Activated B cell treated with CpG ODN at 0.5 μM for 24 hours (primary cell): ENCODE results near the gene ITGB3BP. TPM values are rescaled to one million over a fixed set of nuclear protein-coding genes. Genes with fewer than 3 reads are reported as not detected.

Source experiments
- ATAC-seq: fragments of 200-7000 bp; cut with Tn5 transposase; one replicate; pipeline ENCODE4 v1.10.0; 2021; ENCODE audit warnings: low read depth, mild to moderate bottlenecking, moderate library complexity
- CTCF ChIA-PET: fragments of 350-600 bp; sonication (Branson Sonifier 250); formaldehyde crosslinking; loops from one replicate; lab custom pipeline; 2021; ENCODE audit warnings: antibody characterized with exemption; lab: Charles Lee
- POLR2A ChIA-PET: fragments of 350-600 bp; sonication (Branson Sonifier 250); formaldehyde crosslinking; loops from one replicate; lab custom pipeline; 2021; ENCODE audit warnings: antibody characterized with exemption; lab: Charles Lee
- DNase-seq: peaks from one replicate; pipeline ENCODE4 v3.0.0; 2022
- H3K27ac Mint-ChIP-seq: one replicate; pipeline ENCODE4 v1.8.0; 2020; ENCODE audit warnings: mixed read lengths
- H3K27me3 Mint-ChIP-seq: one replicate; pipeline ENCODE4 v1.8.0; 2021; ENCODE audit warnings: mixed read lengths
- H3K36me3 Mint-ChIP-seq: one replicate; pipeline ENCODE4 v1.8.0; 2021; ENCODE audit warnings: low read depth, mixed read lengths
- H3K4me1 Mint-ChIP-seq: one replicate; pipeline ENCODE4 v1.8.0; 2021; ENCODE audit warnings: mixed read lengths
- H3K4me3 Mint-ChIP-seq: one replicate; pipeline ENCODE4 v1.8.0; 2020; ENCODE audit warnings: mild to moderate bottlenecking, mixed read lengths
- H3K9me3 Mint-ChIP-seq: one replicate; pipeline ENCODE4 v1.8.0; 2020; ENCODE audit warnings: mixed read lengths
- intact Hi-C: fragments of 100-400 bp; cut with micrococcal nuclease; formaldehyde crosslinking; loops from one replicate; pipeline ENCODE4 v1.15.1; 2024
- total RNA-seq: library from RNA; stranded (reverse); gene quantifications from 2 replicates; pipeline ENCODE4 v1.2.3, GENCODE V29; 2022
- TF ChIP-seq, protein P1 (sequence below): fragments of 200-600 bp; IDR thresholded peaks from one replicate; pipeline ENCODE4 v1.8.0; 2022; ENCODE audit warnings: antibody characterized with exemption, mild to moderate bottlenecking

Gene ITGB3BP
- total RNA-seq, 1 donor from 2014 or later, result 24.9 TPM

- CTCF ChIA-PET, result no interaction called here
- peaks cover 25% of the 10 kb centered on the region for H3K36me3 Mint-ChIP-seq
Measured at GRCh38 chr1:63461661-63462230, 61.3 kb downstream of the ITGB3BP start.

GRCh38 chr1:63458750-63459149, 64.3 kb downstream of the ITGB3BP start:
- Mint-ChIP-seq H3K27me3 (no peaks in the 10 kb centered on the region), H3K4me3 (no peak overlapping the region), H3K36me3 (peaks cover 21% of the 10 kb centered on the region), H3K4me1 (no peaks in the 10 kb centered on the region), H3K27ac (no peak overlapping the region), H3K9me3 (peaks cover 12% of the 10 kb centered on the region)
- no peak for DNase-seq
- TF ChIP-seq, protein P1, sequence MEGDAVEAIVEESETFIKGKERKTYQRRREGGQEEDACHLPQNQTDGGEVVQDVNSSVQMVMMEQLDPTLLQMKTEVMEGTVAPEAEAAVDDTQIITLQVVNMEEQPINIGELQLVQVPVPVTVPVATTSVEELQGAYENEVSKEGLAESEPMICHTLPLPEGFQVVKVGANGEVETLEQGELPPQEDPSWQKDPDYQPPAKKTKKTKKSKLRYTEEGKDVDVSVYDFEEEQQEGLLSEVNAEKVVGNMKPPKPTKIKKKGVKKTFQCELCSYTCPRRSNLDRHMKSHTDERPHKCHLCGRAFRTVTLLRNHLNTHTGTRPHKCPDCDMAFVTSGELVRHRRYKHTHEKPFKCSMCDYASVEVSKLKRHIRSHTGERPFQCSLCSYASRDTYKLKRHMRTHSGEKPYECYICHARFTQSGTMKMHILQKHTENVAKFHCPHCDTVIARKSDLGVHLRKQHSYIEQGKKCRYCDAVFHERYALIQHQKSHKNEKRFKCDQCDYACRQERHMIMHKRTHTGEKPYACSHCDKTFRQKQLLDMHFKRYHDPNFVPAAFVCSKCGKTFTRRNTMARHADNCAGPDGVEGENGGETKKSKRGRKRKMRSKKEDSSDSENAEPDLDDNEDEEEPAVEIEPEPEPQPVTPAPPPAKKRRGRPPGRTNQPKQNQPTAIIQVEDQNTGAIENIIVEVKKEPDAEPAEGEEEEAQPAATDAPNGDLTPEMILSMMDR, result no peak
- ChIA-PET POLR2A (no interaction called here), CTCF (no interaction called here)
- intact Hi-C loops, result no loop called here
- no peak for ATAC-seq

More at GRCh38 chr1:63461661-63462230, 61.3 kb downstream of the ITGB3BP start:
- TF ChIP-seq, protein P1, result no peak
- ATAC-seq, result no peak
- intact Hi-C loops, result no loop called here
- H3K27ac Mint-ChIP-seq, result no peak overlapping the region
- POLR2A ChIA-PET, result no interaction called here
- peaks cover 12% of the 10 kb centered on the region for H3K9me3 Mint-ChIP-seq
- DNase-seq, result no peak
- H3K4me3 Mint-ChIP-seq, result no peak overlapping the region
- H3K27me3 Mint-ChIP-seq, result no peaks in the 10 kb centered on the region
- H3K4me1 Mint-ChIP-seq, result no peaks in the 10 kb centered on the region

DNA sequence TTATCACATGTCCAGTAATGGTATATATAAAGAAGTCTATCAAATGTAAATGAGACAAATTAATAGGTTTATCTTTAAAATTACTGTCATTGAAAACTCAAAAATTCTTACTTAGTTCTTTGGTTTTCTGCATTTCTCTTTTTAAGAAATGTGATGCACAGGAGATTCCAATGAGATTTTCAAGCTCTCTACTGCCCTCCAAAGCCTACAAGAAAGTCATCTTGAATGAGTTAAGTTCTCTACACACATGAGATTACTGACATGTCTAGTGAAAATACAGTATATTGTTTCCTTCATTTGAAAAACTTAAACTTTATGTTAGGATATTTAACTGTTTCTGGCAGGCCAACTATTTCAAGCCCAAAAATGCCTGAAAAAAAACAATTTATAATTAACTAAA, 68.8 kb downstream of the ITGB3BP start:
- Mint-ChIP-seq H3K27ac (no peak overlapping the region), H3K4me3 (no peak overlapping the region), H3K27me3 (no peaks in the 10 kb centered on the region), H3K36me3 (peaks cover 6% of the 10 kb centered on the region), H3K4me1 (peaks cover 7% of the 10 kb centered on the region), H3K9me3 (no peaks in the 10 kb centered on the region)
- no peak for ATAC-seq
- TF ChIP-seq, protein P1, result no peak
- intact Hi-C loops, result no loop called here
- no peak for DNase-seq
- ChIA-PET POLR2A (no interaction called here), CTCF (no interaction called here)

- H3K36me3 Mint-ChIP-seq, result peaks cover 5% of the 10 kb centered on the region
- no peaks in the 10 kb centered on the region for H3K27me3 Mint-ChIP-seq
- POLR2A ChIA-PET, result no interaction called here
- no peaks in the 10 kb centered on the region for H3K9me3 Mint-ChIP-seq
- CTCF ChIA-PET, result no interaction called here
- DNase-seq (no peak), ATAC-seq (no peak)
- intact Hi-C loops, result no loop called here
- H3K27ac Mint-ChIP-seq, result no peak overlapping the region
- H3K4me3 Mint-ChIP-seq, result no peak overlapping the region
- peaks cover 7% of the 10 kb centered on the region for H3K4me1 Mint-ChIP-seq
- TF ChIP-seq, protein P1, result no peak
Measured at GRCh38 chr1:63453232-63453631, 69.8 kb downstream of the ITGB3BP start.

GRCh38 chr1:63450416-63450815, 72.6 kb downstream of the ITGB3BP start:
- CTCF ChIA-PET, result no interaction called here
- ATAC-seq, result no peak
- Mint-ChIP-seq H3K27me3 (no peaks in the 10 kb centered on the region), H3K36me3 (peaks cover 2% of the 10 kb centered on the region), H3K27ac (no peak overlapping the region), H3K4me1 (peaks cover 7% of the 10 kb centered on the region), H3K9me3 (no peaks in the 10 kb centered on the region), H3K4me3 (no peak overlapping the region)
- no peak for DNase-seq
- POLR2A ChIA-PET, result no interaction called here
- intact Hi-C loops, result no loop called here
- TF ChIP-seq, protein P1, result no peak
